Posterior vena cava (tissue), 2 donors: ENCODE measurements around the gene TNFRSF6B. TPM values are rescaled to one million over a fixed set of nuclear protein-coding genes. Genes with fewer than 3 reads are reported as not detected.
"Not testable (repeated sequence)": the region's sequence is repeated elsewhere in the genome, so short reads cannot be mapped to it uniquely, and the experiment has no call there.

Experiments used
- DNase-seq: peaks from one replicate; pipeline ENCODE4 v3.0.0-alpha.2; 2020; ENCODE audit warnings: low spot score
- intact Hi-C, 2 donors: fragments of 100-400 bp; cut with DNase I; formaldehyde crosslinking; loops; one replicate each; pipeline versions ENCODE4 v1.14.1 to v1.14.2; 2022 to 2023
- total RNA-seq, 2 donors: library from RNA; stranded (reverse); fragmentation: NEBNext Ultra II Directional; extraction: Animal tissue kit (Norgen Biotek cat#: 25700); gene quantifications; one replicate each; pipeline ENCODE4 v1.2.1, GENCODE V29; 2021
- donor health status: DM: yes; HTN: yes; CAD: no.
- donor health status: DM: yes; HTN: yes; CAD: no.

Gene TNFRSF6B
- total RNA-seq, 2 donors from 2014 or later, result 5.4 to 7.0 TPM

DNA sequence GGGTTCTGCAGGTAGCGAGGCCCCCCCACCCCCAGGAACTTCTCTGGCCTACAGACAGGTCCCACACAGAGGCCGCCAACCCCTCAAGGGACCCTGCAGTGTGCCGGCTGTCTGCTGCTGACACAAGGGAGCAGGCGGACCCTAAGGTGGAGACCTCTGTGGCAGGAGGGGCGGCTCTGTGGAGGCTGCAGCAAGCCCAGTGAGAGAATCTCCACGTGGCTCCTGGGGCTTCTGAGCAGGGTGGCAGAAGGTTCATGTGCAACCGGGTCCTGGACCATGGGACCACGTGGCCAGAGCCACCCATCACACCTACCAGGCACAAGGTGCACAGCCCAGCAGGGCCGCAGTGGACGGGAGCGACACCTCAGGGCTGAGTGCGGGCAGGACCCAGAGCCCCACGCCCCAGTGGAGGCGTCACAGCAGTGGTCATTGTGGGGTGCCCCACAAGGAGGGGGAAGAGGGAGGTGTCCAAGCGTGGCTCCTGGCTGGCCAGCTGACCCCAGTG lies 7.1 kb downstream of the TNFRSF6B start:
- peak; percentile 79 for DNase-seq
- intact Hi-C loops, result no loop called here

DNA sequence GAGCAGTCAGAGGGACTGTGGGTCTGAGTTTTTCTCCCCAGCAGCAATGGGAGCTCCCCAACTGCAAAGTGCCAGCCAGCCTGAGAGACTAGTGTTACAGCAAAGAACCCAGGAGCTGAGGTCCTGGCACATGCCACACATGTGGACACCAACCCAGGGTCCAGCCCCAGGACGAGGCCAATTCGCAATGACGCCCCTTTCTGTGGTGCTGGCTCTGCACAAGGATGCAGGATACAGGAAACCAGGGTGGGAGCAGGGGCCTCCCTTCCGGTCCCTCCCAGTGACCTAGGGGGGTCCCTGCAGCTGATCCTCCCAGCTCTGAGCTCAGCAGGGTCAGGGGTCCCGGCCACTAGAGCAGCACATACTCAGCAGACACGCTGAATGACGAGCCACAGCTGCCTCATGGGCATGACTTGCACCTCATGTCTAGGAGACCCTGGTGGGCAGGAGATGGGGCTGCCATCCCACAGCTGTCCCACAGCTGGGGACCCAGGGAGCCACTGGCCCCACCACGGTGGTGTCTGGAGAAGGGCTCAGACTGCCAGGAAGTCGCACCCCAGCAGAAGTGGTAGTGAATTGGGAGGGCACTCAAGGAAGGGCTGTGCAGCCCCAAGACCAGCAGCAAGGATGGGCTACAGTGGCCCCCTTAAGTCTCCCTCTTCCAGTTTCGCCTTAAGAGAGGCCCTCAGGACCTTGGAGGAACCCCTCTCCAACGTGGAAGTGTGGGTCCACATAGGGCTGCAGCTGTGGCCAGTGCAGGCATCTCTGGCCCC lies 7.7 kb downstream of the TNFRSF6B start:
- intact Hi-C loops, result no loop called here
- DNase-seq, result peak; percentile 67

DNA sequence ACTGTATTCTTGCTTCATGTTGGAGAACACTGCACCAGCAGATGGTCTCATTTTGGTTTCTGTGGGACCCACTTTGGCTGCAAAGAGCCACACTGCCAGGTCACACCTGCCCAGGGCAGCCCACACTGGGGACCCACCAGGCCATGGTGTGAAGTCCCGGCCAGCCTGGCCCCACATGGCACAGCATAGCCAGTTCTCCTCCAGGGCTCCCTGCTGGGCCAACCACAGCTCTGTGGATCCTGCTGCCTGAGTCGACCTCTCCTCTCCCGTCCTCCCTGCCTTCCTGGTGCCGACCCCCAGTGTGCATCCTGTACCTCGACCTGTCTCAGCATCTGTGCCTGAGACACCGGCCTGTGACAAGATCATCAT lies 8.3 kb downstream of the TNFRSF6B start:
- DNase-seq, result peak; percentile 64
- intact Hi-C loops, result no loop called here

DNA sequence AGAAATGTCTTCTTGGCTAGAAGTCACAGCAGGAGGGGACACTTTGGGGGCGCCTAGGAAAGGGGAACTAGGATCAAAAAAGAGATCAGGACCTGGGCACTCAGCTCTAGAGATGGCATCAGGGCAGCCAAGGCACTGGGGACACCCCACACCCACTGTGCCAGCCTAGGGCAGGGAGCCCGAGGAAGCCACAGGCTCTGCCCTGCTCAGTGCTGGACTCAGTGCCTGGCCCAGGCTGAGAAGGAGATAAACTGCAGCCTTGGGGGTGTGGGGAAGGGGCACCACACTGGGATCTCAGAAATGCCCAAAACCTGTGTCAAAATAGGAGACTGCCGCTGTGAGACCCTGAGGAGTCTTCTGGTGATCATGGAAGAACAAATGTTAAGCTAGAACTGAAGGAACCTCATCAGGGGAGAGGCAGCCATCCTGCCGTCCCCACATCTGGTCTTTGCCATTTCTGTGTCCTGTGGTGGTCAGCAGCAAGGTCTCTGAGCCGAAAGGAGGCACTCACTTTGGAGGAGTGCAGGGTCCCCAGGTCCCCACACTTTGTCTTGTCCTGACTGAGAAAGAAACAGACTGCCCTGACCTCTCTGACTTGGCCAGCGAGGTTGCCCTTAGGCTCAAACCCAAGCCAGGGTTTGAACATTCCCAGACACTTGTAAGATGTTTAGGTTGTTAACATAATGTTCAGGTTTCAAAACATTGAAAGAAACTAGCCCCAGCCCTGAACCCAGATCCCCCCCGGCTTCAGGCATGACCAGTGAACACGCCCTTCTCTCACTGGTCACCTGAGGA lies 9.0 kb downstream of the TNFRSF6B start:
- DNase-seq, result peak; percentile 45
- intact Hi-C loops, result no loop called here

DNA sequence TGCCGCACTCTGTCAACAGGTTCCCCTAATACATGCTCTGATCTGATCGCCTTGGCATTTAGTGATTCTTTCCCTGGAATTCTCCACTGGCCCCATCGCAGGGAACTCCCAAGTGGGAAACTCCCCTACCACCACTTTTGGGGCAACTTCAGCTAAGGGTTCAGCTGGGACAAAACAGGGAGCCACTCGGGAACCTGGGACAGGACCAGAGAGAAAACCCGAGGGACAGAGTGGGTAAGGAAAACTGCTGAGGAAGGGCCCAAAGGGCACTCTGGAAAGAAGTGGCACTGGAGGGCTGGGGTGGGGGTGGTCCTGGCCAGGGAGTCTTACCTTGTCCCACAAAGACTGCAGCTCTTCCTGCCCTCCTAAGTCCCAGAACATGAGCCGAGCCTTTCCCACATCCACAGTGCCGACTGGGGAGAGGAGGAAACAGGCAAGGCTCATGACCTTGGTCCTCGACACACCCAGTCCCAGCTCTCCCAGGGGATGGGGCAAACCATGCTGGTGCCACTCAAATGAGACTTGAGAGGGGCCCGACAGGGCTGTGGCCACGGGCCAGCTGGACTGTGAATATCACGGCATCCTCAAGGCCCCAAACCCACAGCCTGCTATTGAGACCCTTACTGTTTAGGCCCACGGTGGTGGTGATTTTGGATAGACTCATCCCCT lies 9.7 kb downstream of the TNFRSF6B start:
- intact Hi-C loops, result no loop called here
- peak; percentile 38 for DNase-seq

DNA sequence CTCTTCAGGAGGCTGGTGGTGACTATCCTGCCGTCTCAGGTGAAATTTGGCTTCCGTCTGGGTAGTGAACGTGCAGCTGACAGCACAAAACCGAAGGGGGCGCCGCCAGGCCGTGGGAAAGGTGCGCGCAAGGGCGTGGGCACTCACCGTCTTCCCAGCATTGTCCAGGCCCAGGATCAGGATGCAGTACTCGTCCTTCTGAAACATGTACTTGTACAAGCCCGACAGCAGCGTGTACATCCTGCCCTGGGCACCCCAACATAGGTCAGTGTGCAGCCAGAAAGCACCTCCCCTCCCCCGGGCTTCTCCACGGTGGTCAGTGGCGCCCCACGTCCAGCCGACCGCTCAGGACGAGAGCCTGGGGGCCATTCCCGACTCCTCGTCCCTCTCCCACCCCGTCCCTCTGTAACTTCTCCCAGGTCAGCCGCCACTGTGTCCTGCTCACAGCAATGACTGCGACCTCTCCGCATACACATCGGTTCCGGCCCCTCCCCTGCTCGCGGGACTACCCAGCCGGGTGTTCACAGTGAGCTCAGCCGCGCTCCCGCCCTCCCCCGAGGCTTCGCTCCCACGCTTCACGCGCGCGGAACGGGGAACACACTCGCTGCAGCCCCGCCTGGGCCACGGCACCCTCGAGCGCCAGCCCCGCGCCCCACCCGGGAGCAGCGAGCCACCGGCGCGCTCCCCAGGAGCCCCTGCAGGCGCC lies 10.6 kb downstream of the TNFRSF6B start:
- peak; percentile 89 for DNase-seq

DNA sequence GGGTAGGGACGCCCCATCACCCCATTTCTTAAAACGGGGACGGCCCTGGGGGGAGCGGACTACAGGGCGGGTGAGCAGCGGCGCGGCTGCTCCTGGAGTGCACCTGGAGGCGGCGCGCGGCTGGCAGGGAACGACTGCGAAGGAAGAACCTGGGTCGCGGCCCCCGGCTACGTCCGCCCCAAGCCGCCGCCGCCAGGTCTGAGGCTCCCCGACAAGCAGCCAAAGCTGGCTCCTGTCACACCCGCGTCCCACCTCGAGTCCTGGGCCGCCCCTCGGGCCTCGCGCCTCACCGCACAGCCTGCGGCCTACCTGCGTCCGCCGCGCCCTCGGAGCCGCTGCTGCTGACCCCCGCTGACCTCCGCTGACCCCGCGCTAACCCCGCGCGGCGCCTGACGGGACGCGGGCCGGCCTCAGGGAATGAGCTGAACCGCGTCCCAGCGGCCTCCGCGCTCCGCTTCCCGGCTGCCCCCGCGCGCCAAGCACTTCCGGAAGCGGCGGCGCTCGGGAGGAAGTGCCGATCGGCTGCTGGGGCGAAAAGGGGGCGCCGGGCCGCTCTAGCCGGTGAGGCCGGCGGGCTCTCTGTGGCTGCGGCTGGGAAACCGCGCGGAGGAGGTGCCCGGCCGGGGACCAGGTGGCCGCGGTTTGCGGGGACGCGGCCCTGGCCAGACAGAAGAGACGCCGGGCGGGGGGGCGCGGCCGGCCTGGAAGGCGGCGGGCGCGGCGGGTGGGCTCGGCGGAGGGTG lies 11.3 kb downstream of the TNFRSF6B start, which contains the start of the genes ARFRP1 and ZGPAT:
Gene ARFRP1, minus strand, starts transcription at position 419 of the 743 bp plus-strand sequence. CDS start 885 bp downstream, outside the sequence.
Gene ZGPAT, plus strand, starts transcription at position 482 of the 743 bp plus-strand sequence. CDS start 542 bp downstream, outside the sequence.
- intact Hi-C loops, result no loop called here
- DNase-seq, result peak; percentile 97

More for the DNA sequence above, 10.6 kb downstream of the TNFRSF6B start:
- intact Hi-C loops, result no loop called here

DNA sequence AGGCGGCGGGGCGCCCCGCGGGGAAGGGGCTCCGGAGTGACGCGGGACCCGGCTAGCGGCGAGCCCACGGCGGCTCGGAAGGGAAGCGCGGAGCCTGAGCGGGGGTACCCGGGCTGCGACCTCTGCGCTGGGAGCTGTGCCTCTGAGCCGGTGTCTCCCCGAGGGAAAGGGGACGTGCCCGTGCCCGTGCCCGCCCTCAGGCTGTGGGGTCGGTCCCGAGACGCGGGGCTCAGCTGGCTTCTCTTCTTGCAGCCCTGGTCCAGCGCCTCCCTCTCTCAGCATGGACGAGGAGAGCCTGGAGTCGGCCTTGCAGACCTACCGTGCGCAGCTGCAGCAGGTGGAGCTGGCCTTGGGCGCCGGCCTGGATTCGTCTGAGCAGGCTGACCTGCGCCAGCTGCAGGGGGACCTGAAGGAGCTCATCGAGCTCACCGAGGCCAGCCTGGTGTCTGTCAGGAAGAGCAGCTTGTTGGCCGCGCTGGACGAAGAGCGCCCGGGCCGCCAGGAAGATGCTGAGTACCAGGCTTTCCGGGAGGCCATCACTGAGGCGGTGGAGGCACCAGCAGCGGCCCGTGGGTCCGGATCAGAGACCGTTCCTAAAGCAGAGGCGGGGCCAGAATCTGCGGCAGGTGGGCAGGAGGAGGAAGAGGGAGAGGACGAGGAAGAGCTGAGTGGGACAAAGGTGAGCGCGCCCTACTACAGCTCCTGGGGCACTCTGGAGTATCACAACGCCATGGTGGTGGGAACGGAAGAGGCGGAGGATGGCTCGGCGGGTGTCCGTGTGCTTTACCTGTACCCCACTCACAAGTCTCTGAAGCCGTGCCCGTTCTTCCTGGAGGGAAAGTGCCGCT lies 12.1 kb downstream of the TNFRSF6B start:
- intact Hi-C loops, result no loop called here
- DNase-seq, result peak; percentile 81

DNA sequence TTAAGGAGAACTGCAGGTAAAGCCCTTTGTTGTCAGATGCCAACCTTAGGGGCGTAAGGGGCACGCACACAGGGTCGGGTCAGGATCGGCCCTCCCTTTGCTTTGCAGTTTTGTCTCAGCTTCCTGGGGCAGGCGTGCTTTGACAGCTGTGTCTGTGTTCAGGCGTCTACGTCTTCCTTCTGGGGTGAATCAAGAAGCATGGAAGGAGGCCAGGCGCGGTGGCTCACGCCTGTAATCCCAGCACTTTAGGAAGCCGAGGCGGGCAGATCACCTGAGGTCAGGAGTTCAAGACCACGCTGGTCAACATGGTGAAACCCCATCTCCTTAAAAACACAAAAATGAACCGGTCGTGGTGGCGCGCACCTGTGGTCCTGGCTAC lies 12.7 kb downstream of the TNFRSF6B start:
- DNase-seq, result no peak
- intact Hi-C loops, result no loop called here

DNA sequence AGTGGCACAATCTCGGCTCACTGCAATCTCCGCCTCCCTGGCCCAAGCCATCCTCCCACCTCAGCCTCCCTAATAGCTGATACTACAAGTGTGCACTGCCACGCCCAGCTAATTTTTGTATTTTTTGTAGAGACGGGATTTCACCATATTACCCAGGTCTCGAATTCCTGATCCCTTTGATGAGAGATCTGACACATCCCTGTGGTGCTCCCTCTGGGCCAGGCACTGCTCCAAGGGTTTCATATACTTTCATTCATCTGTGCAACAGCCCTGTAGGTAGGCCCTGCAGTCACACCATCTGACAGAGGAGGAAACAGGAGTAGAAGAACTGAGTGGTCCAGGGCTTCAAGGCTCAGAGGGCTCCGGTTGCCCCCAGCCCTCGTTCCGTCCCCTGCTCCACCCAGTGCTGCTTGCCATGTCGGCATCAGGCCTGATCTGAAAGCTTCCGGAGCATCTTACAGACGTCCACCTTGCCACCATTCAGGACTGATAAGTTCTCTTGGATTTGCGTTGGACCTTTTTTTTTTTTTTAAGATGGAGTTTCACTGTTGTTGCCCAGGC lies 14.7 kb downstream of the TNFRSF6B start:
- DNase-seq, result no peak
- intact Hi-C loops, result no loop called here

DNA sequence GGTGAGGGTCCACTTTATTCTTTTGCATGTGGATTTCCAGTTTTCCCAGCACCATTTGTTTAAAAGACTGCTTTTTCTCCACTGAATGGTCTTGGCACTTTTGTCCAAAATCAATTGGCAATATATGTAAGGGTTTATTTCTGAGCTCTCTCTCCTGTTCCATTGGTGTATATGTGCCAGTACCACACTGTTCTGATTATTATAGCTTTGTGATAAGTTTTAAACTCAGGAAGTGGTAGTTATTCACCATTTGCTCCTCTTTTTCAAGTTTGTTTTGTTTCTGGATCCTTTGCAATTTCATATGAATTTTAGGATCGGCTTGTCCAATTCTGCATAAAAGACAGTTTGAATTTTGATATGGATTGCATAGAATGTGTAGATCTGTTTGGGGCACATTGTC lies 15.7 kb downstream of the TNFRSF6B start:
- no peak for DNase-seq
- intact Hi-C loops, result no loop called here

DNA sequence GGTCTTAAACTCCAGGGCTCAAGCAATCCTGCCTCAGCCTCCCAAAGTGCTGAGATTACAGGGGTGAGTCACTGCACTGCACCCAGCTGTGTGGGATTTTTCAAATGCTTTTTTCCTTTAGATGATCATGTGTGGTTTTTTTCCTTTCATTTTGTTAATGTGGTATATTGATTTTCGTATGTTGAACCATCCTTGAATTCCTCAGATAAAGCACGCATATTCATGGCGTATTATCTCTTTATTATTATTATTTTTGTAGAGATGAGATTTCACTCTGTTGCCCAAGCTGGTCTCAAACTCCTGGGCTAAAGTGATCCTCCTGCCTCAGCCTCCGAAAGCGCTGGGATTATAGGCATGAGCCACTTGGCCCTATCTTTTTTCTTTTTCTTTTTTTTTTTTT lies 18.4 kb downstream of the TNFRSF6B start:
- intact Hi-C loops, result no loop called here
- DNase-seq, result no peak

DNA sequence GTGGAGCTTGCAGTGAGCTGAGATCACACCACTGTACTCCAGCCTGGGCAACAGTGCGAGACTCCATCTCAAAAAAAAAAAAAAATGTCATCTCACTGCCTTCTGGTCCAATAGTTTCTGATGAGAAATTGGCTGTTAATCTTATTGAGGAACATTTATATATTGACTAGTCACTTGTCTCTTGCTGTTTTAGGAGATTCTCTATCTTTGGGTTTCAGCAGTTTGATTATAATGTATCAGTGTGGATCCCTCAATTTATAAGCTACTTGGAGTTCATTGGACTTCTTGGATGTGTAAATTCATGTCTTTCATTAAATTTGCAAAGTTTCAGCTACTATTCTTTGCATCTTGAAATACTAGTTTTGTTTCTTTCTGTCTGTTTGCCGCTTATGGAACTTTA lies 22.5 kb downstream of the TNFRSF6B start:
- DNase-seq, result no peak

DNA sequence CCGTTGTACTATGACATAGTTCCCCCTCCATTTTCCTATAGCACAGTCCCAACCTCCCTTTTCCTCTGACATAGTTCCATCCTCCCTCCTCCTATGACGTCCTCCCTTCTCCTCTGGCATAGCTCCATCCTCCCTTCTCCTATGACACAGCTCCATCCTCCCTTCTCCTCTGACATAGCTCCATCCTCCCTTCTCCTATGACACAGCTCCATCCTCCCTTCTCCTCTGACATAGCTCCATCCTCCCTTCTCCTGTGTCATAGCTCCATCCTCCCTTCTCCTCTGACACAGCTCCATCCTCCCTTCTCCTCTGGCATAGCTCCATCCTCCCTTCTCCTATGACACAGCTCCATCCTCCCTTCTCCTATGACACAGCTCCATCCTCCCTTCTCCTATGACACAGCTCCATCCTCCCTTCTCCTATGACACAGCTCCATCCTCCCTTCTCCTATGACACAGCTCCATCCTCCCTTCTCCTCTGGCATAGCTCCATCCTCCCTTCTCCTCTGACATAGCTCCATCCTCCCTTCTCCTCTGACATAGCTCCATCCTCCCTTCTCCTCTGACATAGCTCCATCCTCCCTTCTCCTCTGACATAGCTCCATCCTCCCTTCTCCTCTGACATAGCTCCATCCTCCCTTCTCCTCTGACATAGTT lies 26.6 kb downstream of the TNFRSF6B start:
- DNase-seq, intact Hi-C loops: not testable (repeated sequence)

More for the DNA sequence above, 22.5 kb downstream of the TNFRSF6B start:
- intact Hi-C loops, result no loop called here

DNA sequence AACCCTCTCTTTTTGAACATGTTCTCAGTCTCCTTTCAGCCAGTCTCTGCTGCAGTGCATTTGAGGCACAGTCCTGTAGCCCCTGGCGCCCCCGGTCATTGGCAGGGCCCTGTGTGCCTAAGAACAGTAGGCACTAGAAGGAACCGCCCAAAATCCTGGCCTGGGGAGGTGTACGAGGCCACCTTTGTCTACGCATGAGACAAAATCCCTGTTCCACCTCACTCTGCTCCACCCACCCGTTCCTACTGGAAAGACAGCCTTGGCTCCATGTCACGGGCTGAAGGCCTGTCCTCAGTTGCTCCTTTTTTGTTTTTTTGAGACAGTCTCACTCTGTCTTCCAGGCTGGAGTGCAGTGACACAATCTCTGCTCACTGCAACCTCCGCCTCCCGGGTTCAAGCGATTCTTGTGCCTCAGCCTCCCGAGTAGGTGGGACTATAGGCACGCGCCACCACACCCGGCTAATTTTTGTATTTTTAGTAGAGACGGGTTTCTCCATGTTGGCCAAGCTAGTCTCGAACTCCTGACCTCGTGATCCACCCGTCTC lies 33.8 kb downstream of the TNFRSF6B start:
- DNase-seq, intact Hi-C loops: not testable (repeated sequence)

DNA sequence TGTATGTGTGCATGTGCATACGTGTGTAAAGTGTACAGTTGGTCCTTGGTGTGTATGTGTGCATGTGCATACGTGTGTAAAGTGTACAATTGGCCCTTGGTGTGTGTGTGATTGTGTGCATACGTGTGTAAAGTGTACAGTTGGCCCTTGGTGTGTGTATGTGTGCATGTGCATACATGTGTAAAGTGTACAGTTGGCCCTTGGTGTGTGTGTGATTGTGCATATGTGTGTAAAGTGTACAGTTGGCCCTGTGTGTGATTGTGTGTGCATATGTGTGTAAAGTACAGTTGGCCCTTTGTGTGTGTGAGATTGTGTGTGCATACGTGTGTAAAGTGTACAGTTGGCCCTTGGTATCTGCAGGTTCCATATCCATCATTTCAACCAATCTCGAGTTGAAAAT lies 35.0 kb downstream of the TNFRSF6B start:
- intact Hi-C loops, result no loop called here
- no peak for DNase-seq
